Dermis microvascular lymphatic vessel endothelial cell (primary cell): Measurements from ENCODE around the gene KRTAP21-1. TPM values are rescaled to one million over a fixed set of nuclear protein-coding genes. Genes with fewer than 3 reads are reported as not detected.

ENCODE experiments used
- total RNA-seq: library from RNA; depleted of rRNA; stranded (reverse); fragments of >200 nt; gene quantifications from 2 replicates; pipeline ENCODE4 v1.2.1, GENCODE V29; 2014

Gene KRTAP21-1
- total RNA-seq, 1 donor from 2014 or later, result not detected

Other genes starting within 250 kb of the KRTAP21-1 start
- not detected in 2 replicates for gene KRTAP19-6, start 213.6 kb downstream of the KRTAP21-1 start, total RNA-seq
- gene KRTAP19-7, start 194.1 kb downstream of the KRTAP21-1 start, total RNA-seq, result not detected in 2 replicates
- gene KRTAP22-2, start 165.0 kb downstream of the KRTAP21-1 start, total RNA-seq, result not detected in 2 replicates
- gene KRTAP6-3, start 163.0 kb downstream of the KRTAP21-1 start, total RNA-seq, result not detected in 2 replicates
- not detected in 2 replicates for gene KRTAP6-2, start 156.5 kb downstream of the KRTAP21-1 start, total RNA-seq
- not detected in 2 replicates for gene KRTAP22-1, start 154.3 kb downstream of the KRTAP21-1 start, total RNA-seq
- not detected in 2 replicates for gene KRTAP6-1, start 141.5 kb downstream of the KRTAP21-1 start, total RNA-seq
- not detected in 2 replicates for gene KRTAP20-1, start 139.0 kb downstream of the KRTAP21-1 start, total RNA-seq
- not detected in 2 replicates for gene KRTAP20-4, start 134.8 kb downstream of the KRTAP21-1 start, total RNA-seq
- not detected in 2 replicates for gene KRTAP20-2, start 120.2 kb downstream of the KRTAP21-1 start, total RNA-seq
- gene KRTAP20-3, start 112.6 kb downstream of the KRTAP21-1 start, total RNA-seq, result not detected in 2 replicates
- not detected in 2 replicates for gene KRTAP21-3, start 36.7 kb downstream of the KRTAP21-1 start, total RNA-seq
- gene KRTAP21-2, start 8.2 kb downstream of the KRTAP21-1 start, total RNA-seq, result not detected in 2 replicates
- not detected in 2 replicates for gene KRTAP8-1, start 57.8 kb upstream of the KRTAP21-1 start, total RNA-seq
- gene KRTAP7-1, start 74.3 kb upstream of the KRTAP21-1 start, total RNA-seq, result not detected in 2 replicates
- not detected in 2 replicates for gene KRTAP11-1, start 126.2 kb upstream of the KRTAP21-1 start, total RNA-seq